ENCODE data around the gene PPP2R5C. TPM values are rescaled to one million over a fixed set of nuclear protein-coding genes. Genes with fewer than 3 reads are reported as not detected.

Gene PPP2R5C
- total and polyA plus RNA-seq, 2 of the 4 experiments (the other 2 are of a cell fraction), result 65.9 to 78.7 TPM

DNA sequence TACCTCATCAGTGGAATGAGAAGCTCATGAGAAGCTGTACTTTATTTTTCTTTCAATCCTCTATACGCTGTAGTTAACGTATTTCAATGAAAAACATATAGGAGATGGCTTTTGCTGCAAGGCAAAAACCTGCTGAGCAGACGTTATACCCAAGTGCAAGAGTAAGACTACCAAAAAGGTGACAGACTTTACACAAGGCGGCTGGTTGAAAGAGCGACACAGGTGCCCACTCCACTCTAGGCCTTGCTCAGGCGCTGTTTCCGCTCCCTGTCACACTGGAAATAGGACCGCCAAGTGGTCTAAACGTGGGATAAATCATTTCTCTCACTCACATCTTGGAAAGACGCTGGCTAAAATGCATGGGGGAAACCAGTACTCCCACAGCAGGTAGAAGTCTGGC is 54.5 kb downstream of the PPP2R5C start:
- no peak overlapping the region for H2BK120ac ChIP-seq (ENCODE audit: low read depth, low read length)
- H3K36me3 ChIP-seq (ENCODE audit: control insufficient read depth, insufficient read depth, low read length), result peaks cover 8% of the 10 kb centered on the region; the same call in 1 of the 2 replicates
- no peak overlapping the region for H3K4me2 ChIP-seq (ENCODE audit: low read depth, low read length)
- no peak overlapping the region for H2AK5ac ChIP-seq (ENCODE audit: low read depth, low read length)
- dilution Hi-C loops (cut with HindIII; ENCODE audit: low sequenced_read_pairs, unreplicated experiment) (no loop called here), intact Hi-C loops (cut with micrococcal nuclease) (no loop called here), in situ Hi-C loops (cut with MboI; ENCODE audit: low sequenced_read_pairs) (no loop called here)
- no peak overlapping the region for H2BK15ac ChIP-seq (ENCODE audit: low read depth, low read length)
- peaks cover 10% of the 10 kb centered on the region for H3K4me1 ChIP-seq (ENCODE audit: control insufficient read depth, insufficient read depth, low read length)
- no peak overlapping the region for H2AFZ ChIP-seq (replicated peaks; ENCODE audit: low read length, poor library complexity)
- ATAC-seq (ENCODE audit: low read depth) (no peak), DNase-seq (no peak)
- no peak overlapping the region for H3K4ac ChIP-seq (ENCODE audit: low read depth, low read length)
- no peak overlapping the region for H3K4me3 ChIP-seq (ENCODE audit: insufficient read depth, low read depth, low read length)
- no peak overlapping the region for H4K8ac ChIP-seq (ENCODE audit: low read depth in 2 of 2, low read length in 2 of 2)
- no peak overlapping the region for H2AK9ac ChIP-seq (replicated peaks; ENCODE audit: low read depth, low read length, poor library complexity)
- H4K5ac ChIP-seq (ENCODE audit: low read depth, low read length), result no peak overlapping the region
- H3K79me1 ChIP-seq (ENCODE audit: low read depth in 1 of 2, low read length in 2 of 2), result peaks cover 19 to 80% of the 10 kb centered on the region in 2 experiments; a peak in 3 of 4 replicates
- H3K18ac ChIP-seq (ENCODE audit: low read depth, low read length), result no peak overlapping the region
- POLR2A ChIA-PET (ENCODE audit: unreplicated experiment), result no interaction called here
- CTCF ChIA-PET, result no interaction called here
- H3K9ac ChIP-seq (ENCODE audit: low read depth, low read length), result no peak overlapping the region
- H3K27me3 ChIP-seq (ENCODE audit: control insufficient read depth, insufficient read depth, low read length), result no peaks in the 10 kb centered on the region
- H3K14ac ChIP-seq (replicated peaks; ENCODE audit: low read depth, low read length), result no peak overlapping the region
- peaks cover 75% of the 10 kb centered on the region for H4K20me1 ChIP-seq (ENCODE audit: insufficient read depth, low read length)
- WGBS, 2 experiments (ENCODE audit: extremely low coverage in 2 of 2, insufficient read length in 1 of 2), result 100% methylated on average over 1 of the region's 10 CpGs; no CpG with 5 or more reads in 1 of the 2 experiments
- BruUV-seq (replicated peaks), result no TSS peak
- TF ChIP-seq BHLHE40 (IDR thresholded peaks at IDR 0.05; ENCODE audit: low read depth, low read length) (no peak), RFX5 (IDR thresholded peaks at IDR 0.05; ENCODE audit: low read depth, low read length) (no peak), FOS (IDR thresholded peaks at IDR 0.05; ENCODE audit: low read depth, low read length) (no peak), POLR2A (IDR thresholded peaks at IDR 0.05; ENCODE audit: low read depth, low read length) (no peak), CHD1 (IDR thresholded peaks at IDR 0.05; ENCODE audit: low read depth, low read length) (no peak), SMC3 (IDR thresholded peaks at IDR 0.05; ENCODE audit: low read depth, low read length) (no peak), CEBPB (IDR thresholded peaks at IDR 0.05; ENCODE audit: low read depth, low read length) (no peak), MXI1 (IDR thresholded peaks at IDR 0.05; ENCODE audit: borderline replicate concordance, low read depth, low read length) (no peak), RCOR1 (IDR thresholded peaks at IDR 0.05; ENCODE audit: insufficient replicate concordance, low read length) (no peak), MAZ (IDR thresholded peaks at IDR 0.05; ENCODE audit: borderline replicate concordance, low read depth, low read length) (no peak), RAD21 (IDR thresholded peaks at IDR 0.05; ENCODE audit: low read length) (no peak), MAFK (IDR thresholded peaks at IDR 0.05; ENCODE audit: low read depth, low read length) (no peak), NFE2L2 (IDR thresholded peaks at IDR 0.05; ENCODE audit: low read depth, low read length) (no peak)
- TF ChIP-seq, protein P1, sequence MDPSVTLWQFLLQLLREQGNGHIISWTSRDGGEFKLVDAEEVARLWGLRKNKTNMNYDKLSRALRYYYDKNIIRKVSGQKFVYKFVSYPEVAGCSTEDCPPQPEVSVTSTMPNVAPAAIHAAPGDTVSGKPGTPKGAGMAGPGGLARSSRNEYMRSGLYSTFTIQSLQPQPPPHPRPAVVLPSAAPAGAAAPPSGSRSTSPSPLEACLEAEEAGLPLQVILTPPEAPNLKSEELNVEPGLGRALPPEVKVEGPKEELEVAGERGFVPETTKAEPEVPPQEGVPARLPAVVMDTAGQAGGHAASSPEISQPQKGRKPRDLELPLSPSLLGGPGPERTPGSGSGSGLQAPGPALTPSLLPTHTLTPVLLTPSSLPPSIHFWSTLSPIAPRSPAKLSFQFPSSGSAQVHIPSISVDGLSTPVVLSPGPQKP (IDR thresholded peaks at IDR 0.05; ENCODE audit: borderline replicate concordance, low read depth, low read length), result no peak
- TF ChIP-seq, protein P2, sequence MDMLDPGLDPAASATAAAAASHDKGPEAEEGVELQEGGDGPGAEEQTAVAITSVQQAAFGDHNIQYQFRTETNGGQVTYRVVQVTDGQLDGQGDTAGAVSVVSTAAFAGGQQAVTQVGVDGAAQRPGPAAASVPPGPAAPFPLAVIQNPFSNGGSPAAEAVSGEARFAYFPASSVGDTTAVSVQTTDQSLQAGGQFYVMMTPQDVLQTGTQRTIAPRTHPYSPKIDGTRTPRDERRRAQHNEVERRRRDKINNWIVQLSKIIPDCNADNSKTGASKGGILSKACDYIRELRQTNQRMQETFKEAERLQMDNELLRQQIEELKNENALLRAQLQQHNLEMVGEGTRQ (IDR thresholded peaks at IDR 0.05; ENCODE audit: low read depth, low read length), result no peak
- TF ChIP-seq, protein P3, sequence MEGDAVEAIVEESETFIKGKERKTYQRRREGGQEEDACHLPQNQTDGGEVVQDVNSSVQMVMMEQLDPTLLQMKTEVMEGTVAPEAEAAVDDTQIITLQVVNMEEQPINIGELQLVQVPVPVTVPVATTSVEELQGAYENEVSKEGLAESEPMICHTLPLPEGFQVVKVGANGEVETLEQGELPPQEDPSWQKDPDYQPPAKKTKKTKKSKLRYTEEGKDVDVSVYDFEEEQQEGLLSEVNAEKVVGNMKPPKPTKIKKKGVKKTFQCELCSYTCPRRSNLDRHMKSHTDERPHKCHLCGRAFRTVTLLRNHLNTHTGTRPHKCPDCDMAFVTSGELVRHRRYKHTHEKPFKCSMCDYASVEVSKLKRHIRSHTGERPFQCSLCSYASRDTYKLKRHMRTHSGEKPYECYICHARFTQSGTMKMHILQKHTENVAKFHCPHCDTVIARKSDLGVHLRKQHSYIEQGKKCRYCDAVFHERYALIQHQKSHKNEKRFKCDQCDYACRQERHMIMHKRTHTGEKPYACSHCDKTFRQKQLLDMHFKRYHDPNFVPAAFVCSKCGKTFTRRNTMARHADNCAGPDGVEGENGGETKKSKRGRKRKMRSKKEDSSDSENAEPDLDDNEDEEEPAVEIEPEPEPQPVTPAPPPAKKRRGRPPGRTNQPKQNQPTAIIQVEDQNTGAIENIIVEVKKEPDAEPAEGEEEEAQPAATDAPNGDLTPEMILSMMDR (conservative IDR thresholded peaks at IDR 0.05; ENCODE audit: low read depth, low read length), result no peak
- H3K9me3 ChIP-seq (ENCODE audit: control insufficient read depth, insufficient read depth, low read length), result no peaks in the 10 kb centered on the region
- no peak overlapping the region for H4K91ac ChIP-seq (ENCODE audit: insufficient read depth, low read depth, low read length)
- no peak overlapping the region for H3K23ac ChIP-seq (ENCODE audit: low read depth, low read length)
- H2BK5ac ChIP-seq (ENCODE audit: low read depth, low read length, poor library complexity, severe bottlenecking), result no peak overlapping the region
- H3K9me1 ChIP-seq (ENCODE audit: insufficient read depth, low read length), result peaks cover 26% of the 10 kb centered on the region
- H3K27ac ChIP-seq (ENCODE audit: insufficient read depth, low read length), result no peak overlapping the region
- no peak overlapping the region for H3K56ac ChIP-seq (ENCODE audit: extremely low read depth, insufficient read depth, low read length)
- no peak overlapping the region for H2BK20ac ChIP-seq (ENCODE audit: low read depth, low read length)
